Measurements from ENCODE around the gene TAPT1. TPM values are rescaled to one million over a fixed set of nuclear protein-coding genes. Genes with fewer than 3 reads are reported as not detected.
A peak's percentile ranks its signal among the peaks of the same experiment; 100 is the strongest.

TAPT1 gene
- total and polyA plus RNA-seq, 2 of the 13 experiments (the other 11 are each of a cell fraction or from before 2014, with no cell fraction given), result 24.5 to 25.3 TPM

- peak in 1 of 2 experiments; percentile 36; a peak in 1 of 4 replicates for TF ChIP-seq REST (IDR thresholded peaks at IDR 0.05; ENCODE audit: borderline replicate concordance in 1 of 2, low read depth in 1 of 2, low read length in 2 of 2)
- TF ChIP-seq ARID3A (IDR thresholded peaks at IDR 0.05; ENCODE audit: low read depth, low read length), result peak; percentile 87
- 0 out of 2 replicates have a peak, but pooled peaks have one; percentile 18 for TF ChIP-seq JUND (CRISPR knock-in tag; IDR thresholded peaks at IDR 0.05)
- peak; percentile 48 for TF ChIP-seq FOXP4 (CRISPR knock-in tag; IDR thresholded peaks at IDR 0.05)
- no peak for TF ChIP-seq ZNF354B (CRISPR knock-in tag; IDR thresholded peaks at IDR 0.05)
- TF ChIP-seq HOXA3 (CRISPR knock-in tag; IDR thresholded peaks at IDR 0.05), result 0 out of 2 replicates have a peak, but pooled peaks have one; percentile 40
- 0 out of 2 replicates have a peak, but pooled peaks have one; percentile 20 for TF ChIP-seq HDAC1 (CRISPR knock-in tag; IDR thresholded peaks at IDR 0.05)
- TF ChIP-seq PHF21A (CRISPR knock-in tag; IDR thresholded peaks at IDR 0.05), result 0 out of 2 replicates have a peak, but pooled peaks have one; percentile 19
- peak; percentile 79; the same call in 1 of the 2 replicates for TF ChIP-seq ZNF644 (CRISPR knock-in tag; IDR thresholded peaks at IDR 0.05; ENCODE audit: low read depth)
- no peak for TF ChIP-seq TBP (CRISPR knock-in tag; IDR thresholded peaks at IDR 0.05)
- peak; percentile 78; the same call in 1 of the 2 replicates for TF ChIP-seq NCOR1 (IDR thresholded peaks at IDR 0.05; ENCODE audit: borderline replicate concordance, low read length)
- TF ChIP-seq DRAP1 (CRISPR knock-in tag; IDR thresholded peaks at IDR 0.05), result 0 out of 2 replicates have a peak, but pooled peaks have one; percentile 15
- TF ChIP-seq SOX5 (CRISPR knock-in tag; IDR thresholded peaks at IDR 0.05; ENCODE audit: borderline replicate concordance), result peak; percentile 70; the same call in 1 of the 2 replicates
- peak; percentile 66; the same call in 1 of the 2 replicates for TF ChIP-seq ZNF710 (CRISPR knock-in tag; IDR thresholded peaks at IDR 0.05; ENCODE audit: borderline replicate concordance)
- TF ChIP-seq CSRNP2 (CRISPR knock-in tag; conservative IDR thresholded peaks at IDR 0.05; ENCODE audit: low read depth), result no peak
- TF ChIP-seq ZNF740 (CRISPR knock-in tag; IDR thresholded peaks at IDR 0.05), result no peak
These were observed 24.5 kb upstream of the TAPT1 start (continued) for GRCh38 chr4:16250661-16251365.

Data from HepG2 (cell line).